IPS DF 19.7 (cell line): Measurements from ENCODE around the gene ZMYND15.

Source experiments
- DNase-seq: peaks from one replicate; pipeline ENCODE4 v3.0.0-alpha.2; 2013; ENCODE audit warnings: low read depth, low spot score

Gene ZMYND15

DNA sequence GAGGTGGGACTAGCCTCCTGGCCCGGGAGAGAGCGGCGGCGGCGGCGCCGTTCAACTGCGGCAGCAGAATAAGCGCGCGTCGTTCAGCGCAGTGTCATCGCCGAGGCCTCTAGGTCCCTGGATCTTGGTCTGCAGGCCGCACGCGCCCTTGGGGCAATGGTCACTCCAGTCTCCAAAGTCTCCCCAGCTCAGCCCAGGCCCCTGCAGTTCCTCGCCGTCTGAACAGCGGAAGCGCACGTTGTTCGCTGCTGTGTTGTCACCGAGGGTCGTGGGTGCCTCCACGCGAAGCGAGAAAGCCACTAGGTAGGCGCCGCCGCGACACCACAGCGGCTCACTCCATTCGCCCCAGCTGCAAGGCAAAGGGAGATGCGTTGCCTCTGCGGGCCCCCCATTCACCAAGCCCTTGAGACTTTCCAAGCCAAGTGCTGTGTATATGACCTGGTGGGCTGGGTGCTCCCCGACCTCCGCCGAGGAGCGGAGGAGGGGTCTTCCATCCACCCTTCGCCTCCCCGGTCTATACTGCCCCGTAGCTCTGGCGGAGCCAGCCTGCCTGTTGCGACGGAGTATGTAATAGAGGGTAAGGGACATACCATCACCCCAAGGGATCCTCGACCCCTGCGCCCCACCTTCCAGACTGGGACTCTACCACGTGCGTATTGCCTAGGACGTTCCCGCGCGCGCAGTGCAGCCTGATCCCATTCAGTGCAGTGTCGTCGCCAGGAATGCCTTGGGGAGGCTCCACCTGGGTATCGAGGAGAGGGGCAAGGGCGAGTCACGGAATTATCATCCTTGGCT, 45.9 kb downstream of the ZMYND15 start:
- no peak for DNase-seq

DNA sequence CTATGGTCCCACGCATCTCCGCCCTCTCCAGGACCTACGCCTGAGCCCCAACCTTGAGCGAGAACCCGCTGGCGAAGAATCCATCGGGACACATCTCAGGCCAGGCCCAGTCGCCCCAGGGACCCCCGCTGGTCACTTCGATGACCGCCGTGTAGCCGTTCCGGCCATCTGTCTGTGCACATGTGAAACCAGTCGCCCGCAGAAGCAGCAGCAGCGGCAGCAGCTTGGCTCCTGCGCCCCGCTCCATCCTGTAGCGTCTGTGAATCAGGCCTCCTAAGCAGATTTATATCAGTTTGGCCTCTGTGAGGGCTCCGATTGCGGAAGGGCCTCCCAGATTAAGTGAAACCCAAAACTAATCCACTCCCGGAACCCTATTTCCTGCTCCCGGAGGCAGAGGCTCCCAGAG, 46.5 kb downstream of the ZMYND15 start, which contains the start of gene VMO1:
Gene VMO1, minus strand, starts transcription at position 259 of the 406 bp plus-strand sequence. Its CDS starts 12 bp downstream, at position 247.
- no peak for DNase-seq

DNA sequence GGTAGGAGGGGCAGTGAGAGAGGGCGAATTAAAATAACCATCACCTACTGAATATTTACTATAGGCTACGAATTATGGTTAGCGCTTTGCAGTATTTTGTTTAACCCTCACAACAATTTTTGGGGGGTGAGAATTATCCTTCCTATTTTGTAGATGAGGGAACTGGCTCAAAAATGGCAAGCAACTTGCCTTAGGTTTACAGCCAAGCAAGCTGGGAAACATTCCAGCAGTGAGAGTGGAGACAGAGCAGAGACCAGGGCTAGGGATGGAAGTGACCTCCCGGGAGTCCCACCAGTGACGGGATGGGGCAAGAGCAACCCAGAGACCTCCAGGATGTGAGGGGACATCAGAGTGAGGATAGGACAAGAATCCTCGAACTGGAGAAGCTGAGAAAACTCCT, 46.9 kb downstream of the ZMYND15 start:
- DNase-seq, result no peak

DNA sequence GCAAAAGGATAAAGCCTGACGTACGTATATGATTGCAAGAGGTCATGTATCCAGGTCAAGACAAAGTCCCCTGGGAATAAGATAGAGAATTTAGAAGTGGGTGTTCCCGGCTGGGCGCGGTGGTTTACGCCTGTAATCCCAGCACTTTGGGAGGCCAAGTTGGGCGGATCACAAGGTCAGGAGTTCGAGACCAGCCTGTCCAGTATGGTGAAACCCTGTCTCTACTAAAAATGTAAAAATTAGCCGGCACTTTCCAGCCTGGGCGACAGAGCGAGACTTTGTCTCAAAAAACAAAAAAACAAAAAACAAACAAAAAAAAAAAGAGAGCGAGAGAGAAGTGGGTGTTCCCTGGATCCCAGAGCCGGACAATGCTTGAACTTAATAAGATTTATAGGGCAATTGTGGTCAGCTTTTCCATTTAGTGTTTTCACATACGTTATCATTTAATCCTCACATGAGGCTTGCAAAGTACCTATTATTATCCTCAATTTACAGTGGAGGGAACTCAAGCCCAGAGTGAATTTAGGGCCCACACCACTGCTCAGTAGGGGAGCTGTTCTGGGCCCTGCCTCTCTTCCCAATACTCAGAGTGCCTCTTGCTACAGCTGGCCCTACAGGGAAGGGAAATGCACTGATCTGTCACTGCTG, 48.6 kb downstream of the ZMYND15 start:
- no peak for DNase-seq

DNA sequence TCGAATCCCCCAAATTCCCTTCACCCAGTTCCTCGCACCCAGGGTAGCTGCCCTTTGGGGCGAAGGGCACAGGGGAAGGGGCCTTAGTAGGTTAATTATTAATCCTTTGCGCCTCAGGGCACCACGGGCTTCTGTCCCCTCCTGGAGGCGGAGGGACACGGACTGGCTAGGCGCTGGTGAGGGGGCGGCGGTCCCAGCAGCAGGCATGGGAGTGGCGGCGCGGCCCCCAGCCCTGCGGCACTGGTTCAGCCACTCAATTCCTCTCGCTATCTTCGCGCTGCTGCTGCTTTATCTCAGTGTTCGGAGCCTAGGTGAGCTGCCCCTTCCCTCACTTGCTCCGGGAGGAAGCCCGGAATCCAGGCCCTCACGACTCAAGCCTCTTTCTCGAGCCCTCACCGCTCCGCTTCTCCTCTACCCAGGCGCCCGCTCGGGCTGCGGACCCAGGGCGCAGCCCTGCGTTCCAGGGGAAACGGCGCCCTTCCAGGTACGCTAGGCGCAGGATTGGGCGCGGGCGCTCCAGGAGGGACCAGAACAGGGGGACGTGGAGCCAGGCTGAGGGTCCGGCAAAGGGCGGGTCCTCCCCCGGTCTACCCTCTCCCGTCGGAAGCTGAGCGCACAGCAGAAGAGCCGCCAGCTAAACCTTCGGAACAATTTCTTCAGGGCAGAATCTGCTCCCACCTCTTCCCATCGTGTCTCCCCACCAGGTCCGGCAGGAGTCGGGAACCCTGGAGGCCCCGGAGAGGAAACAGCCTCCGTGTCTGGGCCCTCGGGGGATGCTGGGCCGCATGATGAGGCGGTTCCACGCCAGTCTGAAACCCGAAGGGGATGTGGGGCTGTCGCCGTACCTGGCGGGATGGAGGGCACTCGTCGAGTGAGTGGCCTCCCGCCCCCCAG, 49.4 kb downstream of the ZMYND15 start, which contains the start of gene GLTPD2:
Gene GLTPD2, plus strand, starts transcription at position 158 of the 894 bp plus-strand sequence. Its CDS starts 48 bp downstream, at position 206.
- no peak for DNase-seq

DNA sequence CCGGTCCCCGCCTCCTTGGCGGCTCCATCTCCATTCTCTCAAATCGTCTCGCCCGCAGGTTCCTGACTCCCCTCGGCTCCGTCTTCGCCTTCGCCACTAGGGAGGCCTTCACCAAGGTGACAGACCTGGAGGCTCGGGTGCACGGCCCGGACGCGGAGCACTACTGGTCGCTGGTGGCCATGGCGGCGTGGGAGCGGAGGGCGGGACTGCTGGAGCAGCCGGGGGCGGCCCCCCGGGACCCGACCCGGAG, 50.0 kb downstream of the ZMYND15 start:
- DNase-seq, result no peak

DNA sequence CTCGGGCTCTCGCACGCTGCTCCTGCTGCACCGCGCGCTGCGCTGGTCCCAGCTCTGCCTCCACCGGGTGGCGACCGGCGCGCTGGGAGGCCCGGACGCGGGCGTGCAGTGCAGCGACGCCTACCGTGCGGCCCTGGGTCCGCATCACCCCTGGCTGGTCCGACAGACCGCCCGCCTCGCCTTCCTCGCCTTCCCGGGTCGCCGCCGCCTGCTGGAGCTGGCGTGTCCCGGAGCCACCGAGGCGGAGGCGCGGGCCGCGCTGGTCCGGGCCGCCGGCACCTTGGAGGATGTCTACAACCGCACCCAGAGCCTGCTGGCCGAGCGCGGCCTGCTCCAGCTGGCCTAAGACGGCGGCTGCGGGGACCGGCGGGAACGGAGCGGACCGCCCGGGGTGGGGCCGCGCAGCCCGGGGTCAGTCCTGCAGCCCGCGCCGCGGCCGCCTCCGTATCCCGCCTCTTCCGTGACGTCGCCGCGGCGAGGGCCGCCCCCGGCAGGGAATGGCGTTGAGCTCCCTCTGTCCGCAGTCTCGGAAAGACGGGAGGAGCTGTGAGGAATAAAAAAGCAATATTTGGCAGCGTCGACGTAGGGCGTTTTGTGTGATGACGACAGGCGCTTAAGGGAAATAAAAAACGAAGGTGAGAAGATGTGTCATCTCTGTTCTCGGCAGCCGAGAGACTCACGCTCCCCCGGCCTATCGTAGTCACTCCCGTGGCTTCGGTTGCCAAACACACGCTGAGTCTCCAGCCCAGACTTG, 50.5 kb downstream of the ZMYND15 start:
- DNase-seq, result no peak

DNA sequence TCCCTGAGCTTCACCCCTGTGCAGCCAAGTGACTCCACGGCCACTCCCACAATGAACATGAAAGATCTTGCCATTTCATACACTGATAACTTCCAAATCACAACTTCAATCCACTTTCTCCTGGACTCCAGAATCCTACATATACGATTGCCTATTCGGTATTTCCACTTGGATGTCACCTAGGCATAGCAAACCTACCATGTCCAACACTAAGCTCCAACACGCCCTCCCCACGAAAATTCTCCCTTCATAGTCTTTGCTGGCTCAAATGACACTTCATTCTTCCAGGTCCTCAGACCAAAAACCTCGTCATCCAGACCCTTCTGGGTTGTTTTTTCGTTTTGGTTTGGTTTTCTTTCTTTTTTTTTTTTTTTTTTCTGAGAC, 51.1 kb downstream of the ZMYND15 start:
- DNase-seq, result no peak

DNA sequence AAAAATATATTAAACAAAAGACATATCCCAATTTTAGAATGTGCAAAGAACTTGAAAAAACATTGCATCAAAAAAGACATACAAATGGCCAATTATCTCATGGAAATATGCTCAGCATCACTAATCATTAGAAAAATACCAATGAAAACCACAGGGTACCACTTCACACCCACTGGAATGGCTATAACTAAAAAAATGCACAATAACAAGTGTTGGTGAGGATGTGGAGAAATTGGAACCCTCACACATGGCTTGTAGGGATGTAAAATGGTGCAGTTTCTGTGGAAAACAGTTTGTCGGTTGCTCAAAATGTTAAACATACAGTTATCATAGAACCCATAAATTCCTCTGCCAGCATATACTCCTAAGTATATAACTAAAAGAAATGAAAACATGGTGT, 55.5 kb downstream of the ZMYND15 start:
- no peak for DNase-seq
